ENCODE data around the gene EPB41L3.

The EPB41L3 gene

GRCh38 chr18:5584746-5585417 is 41.1 kb upstream of the EPB41L3 start:
- Histone ChIP-seq H3K27me3 (ENCODE audit: insufficient read depth, low read length) (no peaks in the 10 kb centered on the region), H3K27ac (ENCODE audit: low read depth, low read length, poor library complexity, severe bottlenecking) (no peak overlapping the region), H3K4me1 (ENCODE audit: insufficient read depth, low read length, severe bottlenecking) (no peaks in the 10 kb centered on the region), H3K9me2 (ENCODE audit: low read depth, low read length) (no peaks in the 10 kb centered on the region), H3K4me3 (ENCODE audit: low read depth, low read length, poor library complexity, severe bottlenecking) (no peak overlapping the region), H2AFZ (ENCODE audit: low read length) (no peak overlapping the region), H3K9me3 (ENCODE audit: low read length) (no peaks in the 10 kb centered on the region), H4K20me1 (ENCODE audit: insufficient read depth, low read length) (no peaks in the 10 kb centered on the region), H3K4me2 (ENCODE audit: low read length) (no peak overlapping the region), H3K9ac (ENCODE audit: low read length) (no peak overlapping the region), H3F3A (ENCODE audit: insufficient read depth, low read length) (no peaks in the 10 kb centered on the region), H3K36me3 (ENCODE audit: insufficient read depth, low read length) (no peaks in the 10 kb centered on the region), H3K79me2 (ENCODE audit: insufficient read depth, low read length) (no peaks in the 10 kb centered on the region)
- TF ChIP-seq EZH2 (IDR thresholded peaks at IDR 0.05; ENCODE audit: borderline replicate concordance, low read length), result no peak
- no peak for TF ChIP-seq CTCF (IDR thresholded peaks at IDR 0.05; ENCODE audit: low read length)

- H3K9me3 ChIP-seq (ENCODE audit: low read length), result no peaks in the 10 kb centered on the region
- no peak overlapping the region for H3K9ac ChIP-seq (ENCODE audit: low read length)
- H4K20me1 ChIP-seq (ENCODE audit: insufficient read depth, low read length), result no peaks in the 10 kb centered on the region
- no peaks in the 10 kb centered on the region for H3K4me1 ChIP-seq (ENCODE audit: insufficient read depth, low read length, severe bottlenecking)
- no peaks in the 10 kb centered on the region for H3F3A ChIP-seq (ENCODE audit: insufficient read depth, low read length)
- no peaks in the 10 kb centered on the region for H3K79me2 ChIP-seq (ENCODE audit: insufficient read depth, low read length)
- TF ChIP-seq EZH2 (IDR thresholded peaks at IDR 0.05; ENCODE audit: borderline replicate concordance, low read length), result no peak
- no peak for TF ChIP-seq CTCF (IDR thresholded peaks at IDR 0.05; ENCODE audit: low read length)
- H3K27me3 ChIP-seq (ENCODE audit: insufficient read depth, low read length), result no peaks in the 10 kb centered on the region
- no peaks in the 10 kb centered on the region for H3K36me3 ChIP-seq (ENCODE audit: insufficient read depth, low read length)
- H3K9me2 ChIP-seq (ENCODE audit: low read depth, low read length), result no peaks in the 10 kb centered on the region
- H3K4me2 ChIP-seq (ENCODE audit: low read length), result no peak overlapping the region
- H3K27ac ChIP-seq (ENCODE audit: low read depth, low read length, poor library complexity, severe bottlenecking), result no peak overlapping the region
- no peak overlapping the region for H2AFZ ChIP-seq (ENCODE audit: low read length)
- no peak overlapping the region for H3K4me3 ChIP-seq (ENCODE audit: low read depth, low read length, poor library complexity, severe bottlenecking)
Observed at GRCh38 chr18:5582849-5583681, 39.3 kb upstream of the EPB41L3 start.

GRCh38 chr18:5582076-5582475 is 38.3 kb upstream of the EPB41L3 start:
- no peak for TF ChIP-seq CTCF (IDR thresholded peaks at IDR 0.05; ENCODE audit: low read length)
- no peak for TF ChIP-seq EZH2 (IDR thresholded peaks at IDR 0.05; ENCODE audit: borderline replicate concordance, low read length)

More at GRCh38 chr18:5582076-5582475, 38.3 kb upstream of the EPB41L3 start:
- no peaks in the 10 kb centered on the region for H3K36me3 ChIP-seq (ENCODE audit: insufficient read depth, low read length)
- no peaks in the 10 kb centered on the region for H4K20me1 ChIP-seq (ENCODE audit: insufficient read depth, low read length)
- no peaks in the 10 kb centered on the region for H3K9me3 ChIP-seq (ENCODE audit: low read length)
- no peak overlapping the region for H3K4me2 ChIP-seq (ENCODE audit: low read length)
- no peaks in the 10 kb centered on the region for H3K4me1 ChIP-seq (ENCODE audit: insufficient read depth, low read length, severe bottlenecking)
- no peak overlapping the region for H3K9ac ChIP-seq (ENCODE audit: low read length)
- no peaks in the 10 kb centered on the region for H3K79me2 ChIP-seq (ENCODE audit: insufficient read depth, low read length)
- no peak overlapping the region for H2AFZ ChIP-seq (ENCODE audit: low read length)
- no peak overlapping the region for H3K4me3 ChIP-seq (ENCODE audit: low read depth, low read length, poor library complexity, severe bottlenecking)
- H3K27ac ChIP-seq (ENCODE audit: low read depth, low read length, poor library complexity, severe bottlenecking), result no peak overlapping the region
- no peaks in the 10 kb centered on the region for H3F3A ChIP-seq (ENCODE audit: insufficient read depth, low read length)
- H3K9me2 ChIP-seq (ENCODE audit: low read depth, low read length), result no peaks in the 10 kb centered on the region
- no peaks in the 10 kb centered on the region for H3K27me3 ChIP-seq (ENCODE audit: insufficient read depth, low read length)

Data from OCI-LY1 (cell line).